Astrocyte (in vitro differentiated cells and primary cell): Measurements from ENCODE around the gene KASH5. TPM values are rescaled to one million over a fixed set of nuclear protein-coding genes. Genes with fewer than 3 reads are reported as not detected.

Experiments used
- DNase-seq: peaks from one replicate; pipeline ENCODE4 v3.0.0-alpha.2; 2010; ENCODE audit warnings: low read depth
- FAIRE-seq: peaks from 2 replicates; lab custom pipeline; 2011; peaks lifted over from hg19 to GRCh38; lab: Jason Lieb, UNC
- H2AFZ ChIP-seq: 2 replicates; pipeline ENCODE4 v1.6.0; 2012; ENCODE audit warnings: low read depth, low read length, inconsistent platforms
- H3K27ac ChIP-seq: 2 replicates; pipeline ENCODE4 v1.5.1; 2011; ENCODE audit warnings: low read depth, low read length, inconsistent platforms
- H3K27me3 ChIP-seq: 2 replicates; pipeline ENCODE4 v1.6.0; 2011; ENCODE audit warnings: low read length, inconsistent platforms; ENCODE audit not compliant: insufficient read depth
- H3K36me3 ChIP-seq: 2 replicates; pipeline ENCODE4 v1.5.1; 2011; ENCODE audit warnings: low read length, inconsistent platforms; ENCODE audit not compliant: insufficient read depth
- H3K4me1 ChIP-seq: 2 replicates; pipeline ENCODE4 v1.5.1; 2011; ENCODE audit warnings: low read length, inconsistent platforms; ENCODE audit not compliant: insufficient read depth
- H3K4me2 ChIP-seq: 2 replicates; pipeline ENCODE4 v1.6.0; 2012; ENCODE audit warnings: low read length, inconsistent platforms
- H3K4me3 ChIP-seq: 2 replicates; pipeline ENCODE4 v1.5.1; 2011; ENCODE audit warnings: low read depth, mild to moderate bottlenecking, low read length, inconsistent platforms; ENCODE audit not compliant: insufficient read depth
- H3K79me2 ChIP-seq: 2 replicates; pipeline ENCODE4 v1.6.0; 2012; ENCODE audit warnings: mild to moderate bottlenecking, low read length, inconsistent platforms; ENCODE audit not compliant: insufficient read depth
- H3K9ac ChIP-seq: 2 replicates; pipeline ENCODE4 v1.6.0; 2012; ENCODE audit warnings: mild to moderate bottlenecking, low read length, inconsistent platforms
- H3K9me3 ChIP-seq: 2 replicates; pipeline ENCODE4 v1.5.1; 2012; ENCODE audit warnings: low read depth, mild to moderate bottlenecking, low read length, inconsistent platforms; ENCODE audit not compliant: insufficient read depth
- H4K20me1 ChIP-seq: 2 replicates; pipeline ENCODE4 v1.6.0; 2012; ENCODE audit warnings: low read length, inconsistent platforms; ENCODE audit not compliant: insufficient read depth
- H3K27ac Mint-ChIP-seq: one replicate; pipeline ENCODE4 v1.8.0; 2021; ENCODE audit warnings: mild to moderate bottlenecking, mixed read lengths; ENCODE audit not compliant: unreplicated experiment
- H3K27me3 Mint-ChIP-seq: one replicate; pipeline ENCODE4 v1.8.0; 2021; ENCODE audit warnings: low read depth, mixed read lengths; ENCODE audit not compliant: unreplicated experiment
- H3K36me3 Mint-ChIP-seq: one replicate; pipeline ENCODE4 v1.8.0; 2021; ENCODE audit warnings: low read depth, mixed read lengths; ENCODE audit not compliant: unreplicated experiment
- H3K4me1 Mint-ChIP-seq: one replicate; pipeline ENCODE4 v1.8.0; 2021; ENCODE audit warnings: low read depth, mixed read lengths; ENCODE audit not compliant: unreplicated experiment
- H3K4me3 Mint-ChIP-seq: one replicate; pipeline ENCODE4 v1.8.0; 2021; ENCODE audit warnings: mild to moderate bottlenecking, moderate library complexity, mixed read lengths; ENCODE audit not compliant: unreplicated experiment
- H3K9me3 Mint-ChIP-seq: one replicate; pipeline ENCODE4 v1.8.0; 2021; ENCODE audit warnings: mild to moderate bottlenecking, mixed read lengths; ENCODE audit not compliant: unreplicated experiment
- CTCF ChIP-seq: IDR thresholded peaks from 2 replicates; pipeline ENCODE4 v1.5.1; 2011; ENCODE audit warnings: low read depth, mild to moderate bottlenecking, inconsistent platforms, low read length, moderate library complexity; ENCODE audit not compliant: insufficient read depth
- EZH2 ChIP-seq: IDR thresholded peaks from 2 replicates; pipeline ENCODE4 v1.6.1; 2012; ENCODE audit warnings: mild to moderate bottlenecking, low read length, inconsistent platforms; ENCODE audit not compliant: insufficient read depth
- total RNA-seq: library from RNA; stranded (reverse); gene quantifications from 2 replicates; pipeline ENCODE4 v1.2.1, GENCODE V29; 2021

KASH5 gene
- total RNA-seq, 1 donor from 2014 or later, result not detected

GRCh38 chr19:49447485-49448431 is 59.7 kb downstream of the KASH5 start:
- no peak overlapping the region for H3K27ac ChIP-seq
- DNase-seq (no peak), FAIRE-seq (no peak)
- H3K36me3 Mint-ChIP-seq, result peaks cover 16% of the 10 kb centered on the region
- H3K79me2 ChIP-seq, result peaks cover 13% of the 10 kb centered on the region
- H3K4me1 ChIP-seq, result peaks cover 7% of the 10 kb centered on the region
- H3K27me3 ChIP-seq, result no peaks in the 10 kb centered on the region
- H3K9me3 ChIP-seq, result no peaks in the 10 kb centered on the region
- H4K20me1 ChIP-seq, result peaks cover 4% of the 10 kb centered on the region
- peaks cover 5% of the 10 kb centered on the region for H3K4me1 Mint-ChIP-seq
- H3K9me3 Mint-ChIP-seq, result no peaks in the 10 kb centered on the region
- H3K4me3 ChIP-seq, result no peak overlapping the region
- H3K27me3 Mint-ChIP-seq, result no peaks in the 10 kb centered on the region
- H3K27ac Mint-ChIP-seq, result no peak overlapping the region
- no peak overlapping the region for H2AFZ ChIP-seq
- H3K4me3 Mint-ChIP-seq, result peak overlapping the region; percentile 50
- H3K4me2 ChIP-seq, result no peak overlapping the region
- no peak overlapping the region for H3K9ac ChIP-seq
- H3K36me3 ChIP-seq, result no peaks in the 10 kb centered on the region
- no peak for TF ChIP-seq EZH2
- no peak for TF ChIP-seq CTCF

- Mint-ChIP-seq H3K27me3 (no peaks in the 10 kb centered on the region), H3K4me3 (no peak overlapping the region), H3K9me3 (no peaks in the 10 kb centered on the region), H3K27ac (no peak overlapping the region), H3K4me1 (peaks cover 5% of the 10 kb centered on the region), H3K36me3 (peaks cover 16% of the 10 kb centered on the region)
- Histone ChIP-seq H3K9ac (no peak overlapping the region), H3K9me3 (no peaks in the 10 kb centered on the region), H4K20me1 (peaks cover 4% of the 10 kb centered on the region), H3K36me3 (no peaks in the 10 kb centered on the region), H3K79me2 (peaks cover 13% of the 10 kb centered on the region), H2AFZ (no peak overlapping the region), H3K4me1 (peaks cover 4% of the 10 kb centered on the region), H3K27me3 (no peaks in the 10 kb centered on the region), H3K4me3 (no peak overlapping the region), H3K27ac (no peak overlapping the region), H3K4me2 (no peak overlapping the region)
- DNase-seq, result no peak
- no peak for TF ChIP-seq EZH2
- TF ChIP-seq CTCF, result no peak
- FAIRE-seq, result no peak
These were observed 60.4 kb downstream of the KASH5 start for GRCh38 chr19:49448432-49448786.

- no peak overlapping the region for H3K27ac ChIP-seq
- Mint-ChIP-seq H3K27ac (peak overlapping the region; percentile 94), H3K4me3 (peak overlapping the region; percentile 98), H3K4me1 (peaks cover 5% of the 10 kb centered on the region), H3K9me3 (no peaks in the 10 kb centered on the region), H3K27me3 (no peaks in the 10 kb centered on the region), H3K36me3 (peaks cover 16% of the 10 kb centered on the region)
- H3K9me3 ChIP-seq, result no peaks in the 10 kb centered on the region
- DNase-seq (no peak), FAIRE-seq (no peak)
- H3K4me2 ChIP-seq, result peak overlapping the region; percentile 98
- H3K4me1 ChIP-seq, result peaks cover 8% of the 10 kb centered on the region
- no peaks in the 10 kb centered on the region for H3K36me3 ChIP-seq
- peaks cover 4% of the 10 kb centered on the region for H4K20me1 ChIP-seq
- H2AFZ ChIP-seq, result no peak overlapping the region
- peaks cover 13% of the 10 kb centered on the region for H3K79me2 ChIP-seq
- H3K27me3 ChIP-seq, result no peaks in the 10 kb centered on the region
- peak overlapping the region; percentile 94 for H3K9ac ChIP-seq
- H3K4me3 ChIP-seq, result peak overlapping the region; percentile 96
- TF ChIP-seq EZH2 (no peak), CTCF (no peak)
These were observed 62.4 kb downstream of the KASH5 start for GRCh38 chr19:49450405-49450804.
